ENCODE results near the gene SMNDC1.

Gene SMNDC1

GRCh38 chr10:110305767-110306451 lies 1.2 kb upstream of the SMNDC1 start:
- Histone ChIP-seq H3K9ac (peak overlapping the region in 10 of 11 experiments; percentile 92 to 100 (median 98); a peak in 19 of 22 replicates), H3K27ac (peak overlapping the region; percentile 91 to 97 (median 95); a peak in 20 of 22 replicates), H3K4me2 (peak overlapping the region; percentile 57 to 84 (median 76); a peak in 21 of 22 replicates), H3K9me3 (replicated peaks in 1 of 11) (no peaks in the 10 kb centered on the region), H3K36me3 (peaks cover 24 to 27% (median 25%) of the 10 kb centered on the region in 11 experiments), H3K4me1 (peaks cover 48 to 64% (median 57%) of the 10 kb centered on the region in 10 experiments), H4K20me1 (peaks cover 23 to 36% (median 34%) of the 10 kb centered on the region in 11 experiments; a peak in 21 of 22 replicates), H3K4me3 (peak overlapping the region in 4 of 10 experiments; percentile 76 to 100 (median 96); a peak in 7 of 20 replicates), H3K27me3 (no peaks in the 10 kb centered on the region)
- no peak for TF ChIP-seq Cebpa-rat (IDR thresholded peaks at IDR 0.05)

- Histone ChIP-seq H3K9ac (peak overlapping the region; percentile 92 to 100 (median 98)), H3K9me3 (replicated peaks in 1 of 11) (no peaks in the 10 kb centered on the region), H3K27me3 (no peaks in the 10 kb centered on the region), H3K4me1 (peaks cover 34 to 56% (median 44%) of the 10 kb centered on the region in 10 experiments), H4K20me1 (peaks cover 35 to 51% (median 49%) of the 10 kb centered on the region in 11 experiments; a peak in 21 of 22 replicates), H3K27ac (peak overlapping the region; percentile 91 to 97 (median 95)), H3K36me3 (peaks cover 39 to 42% (median 41%) of the 10 kb centered on the region in 11 experiments), H3K4me2 (peak overlapping the region; percentile 74 to 91 (median 86)), H3K4me3 (peak overlapping the region; percentile 76 to 100 (median 92))
- TF ChIP-seq Cebpa-rat (IDR thresholded peaks at IDR 0.05), result no peak
These were observed 333 bp downstream of the SMNDC1 start for GRCh38 chr10:110304394-110304779.

- Histone ChIP-seq H3K4me3 (peak overlapping the region; percentile 76 to 100 (median 92)), H3K36me3 (peaks cover 46 to 49% (median 48%) of the 10 kb centered on the region in 11 experiments), H3K27ac (peak overlapping the region; percentile 91 to 97 (median 95); a peak in 21 of 22 replicates)
These were observed 1.0 kb downstream of the SMNDC1 start for GRCh38 chr10:110303681-110304080.

GRCh38 chr10:110300486-110300986 lies 4.2 kb downstream of the SMNDC1 start:
- H3K4me1 ChIP-seq, result peaks cover 19 to 39% (median 28%) of the 10 kb centered on the region in 10 experiments
- H3K27ac ChIP-seq, result no peak overlapping the region
- peaks cover 78 to 80% (median 79%) of the 10 kb centered on the region in 11 experiments for H3K36me3 ChIP-seq
- no peaks in the 10 kb centered on the region for H3K9me3 ChIP-seq (replicated peaks in 1 of 11)
- H3K4me2 ChIP-seq, result peak overlapping the region in 3 of 11 experiments; percentile 6 to 86 (median 9); a peak in 4 of 22 replicates
- H3K9ac ChIP-seq, result peak overlapping the region in 1 of 11 experiments; percentile 34; a peak in 3 of 22 replicates
- H3K4me3 ChIP-seq, result no peak overlapping the region
- H3K27me3 ChIP-seq, result no peaks in the 10 kb centered on the region
- peaks cover 50 to 89% (median 83%) of the 10 kb centered on the region in 11 experiments; a peak in 21 of 22 replicates for H4K20me1 ChIP-seq
- TF ChIP-seq Cebpa-rat (IDR thresholded peaks at IDR 0.05), result no peak

More at GRCh38 chr10:110303681-110304080, 1.0 kb downstream of the SMNDC1 start:
- peaks cover 27 to 49% (median 37%) of the 10 kb centered on the region in 10 experiments for H3K4me1 ChIP-seq
- peak overlapping the region; percentile 74 to 91 (median 86) for H3K4me2 ChIP-seq
- peaks cover 42 to 58% (median 56%) of the 10 kb centered on the region in 11 experiments; a peak in 21 of 22 replicates for H4K20me1 ChIP-seq
- no peaks in the 10 kb centered on the region for H3K27me3 ChIP-seq
- H3K9ac ChIP-seq, result peak overlapping the region; percentile 92 to 100 (median 98)
- no peaks in the 10 kb centered on the region for H3K9me3 ChIP-seq (replicated peaks in 1 of 11)
- TF ChIP-seq Cebpa-rat (IDR thresholded peaks at IDR 0.05), result no peak

- peaks cover 99 to 100% (median 100%) of the 10 kb centered on the region in 11 experiments for H3K36me3 ChIP-seq
- H3K27ac ChIP-seq, result no peak overlapping the region
- H3K4me1 ChIP-seq, result peaks cover 4 to 21% (median 8%) of the 10 kb centered on the region in 10 experiments
- no peak overlapping the region for H3K4me3 ChIP-seq
- no peak overlapping the region for H3K9ac ChIP-seq
- peaks cover 41 to 99% (median 70%) of the 10 kb centered on the region in 11 experiments; a peak in 21 of 22 replicates for H4K20me1 ChIP-seq
- no peak for TF ChIP-seq Cebpa-rat (IDR thresholded peaks at IDR 0.05)
- no peaks in the 10 kb centered on the region for H3K9me3 ChIP-seq (replicated peaks in 1 of 11)
- no peaks in the 10 kb centered on the region for H3K27me3 ChIP-seq
- H3K4me2 ChIP-seq, result no peak overlapping the region
These were observed 7.8 kb downstream of the SMNDC1 start for GRCh38 chr10:110296966-110297365.

- H3K4me1 ChIP-seq, result no peaks in the 10 kb centered on the region
- H3K27ac ChIP-seq, result no peak overlapping the region
- H3K27me3 ChIP-seq, result no peaks in the 10 kb centered on the region
- H3K36me3 ChIP-seq, result peaks cover 66 to 86% (median 73%) of the 10 kb centered on the region in 11 experiments
- no peak for TF ChIP-seq Cebpa-rat (IDR thresholded peaks at IDR 0.05)
- no peak overlapping the region for H3K4me2 ChIP-seq
- H3K9me3 ChIP-seq (replicated peaks in 1 of 11), result no peaks in the 10 kb centered on the region
- H3K4me3 ChIP-seq, result no peak overlapping the region
- no peak overlapping the region for H3K9ac ChIP-seq
- peaks cover 0 to 67% (median 10%) of the 10 kb centered on the region in 11 experiments; a peak in 11 of 22 replicates for H4K20me1 ChIP-seq
These were observed 17.9 kb downstream of the SMNDC1 start for GRCh38 chr10:110286841-110287240.

- Histone ChIP-seq H3K4me1 (no peaks in the 10 kb centered on the region), H3K9ac (no peak overlapping the region), H3K27me3 (no peaks in the 10 kb centered on the region), H3K27ac (no peak overlapping the region), H4K20me1 (peaks cover 0 to 54% (median 4%) of the 10 kb centered on the region in 11 experiments; a peak in 7 of 22 replicates), H3K36me3 (peaks cover 55 to 86% (median 65%) of the 10 kb centered on the region in 11 experiments), H3K4me3 (no peak overlapping the region), H3K9me3 (replicated peaks in 1 of 11) (no peaks in the 10 kb centered on the region), H3K4me2 (no peak overlapping the region)
- TF ChIP-seq Cebpa-rat (IDR thresholded peaks at IDR 0.05), result no peak
These were observed 19.2 kb downstream of the SMNDC1 start for GRCh38 chr10:110285501-110285900.

GRCh38 chr10:110284262-110284661 lies 20.5 kb downstream of the SMNDC1 start:
- H3K27me3 ChIP-seq, result no peaks in the 10 kb centered on the region
- peaks cover 0 to 1% (median under 1%) of the 10 kb centered on the region in 10 experiments; a peak in 16 of 20 replicates for H3K4me1 ChIP-seq
- H3K4me3 ChIP-seq, result no peak overlapping the region
- no peaks in the 10 kb centered on the region for H3K9me3 ChIP-seq (replicated peaks in 1 of 11)
- no peak overlapping the region for H3K27ac ChIP-seq
- no peak overlapping the region for H3K4me2 ChIP-seq
- H3K36me3 ChIP-seq, result peaks cover 44 to 83% (median 59%) of the 10 kb centered on the region in 11 experiments
- H4K20me1 ChIP-seq, result peaks cover 0 to 41% (median 0%) of the 10 kb centered on the region in 11 experiments; a peak in 4 of 22 replicates
- TF ChIP-seq Cebpa-rat (IDR thresholded peaks at IDR 0.05), result no peak
- no peak overlapping the region for H3K9ac ChIP-seq

All from BLaER1 treated with 17β-estradiol and CSF1 and Interleukin-3, amounts not matched to agents 10 nM and 100 nM (cell line).